Dendritic cell treated with granulocyte-macrophage colony-stimulating factor and Interleukin-4, amounts not matched to agents 40 ng/mL and 50 ng/mL, for 4 days (primary cell): ENCODE data around the gene NIF3L1.
A peak's percentile ranks its signal among the peaks of the same experiment; 100 is the strongest.
"Not testable (repeated sequence)": the region's sequence is repeated elsewhere in the genome, so short reads cannot be mapped to it uniquely, and the experiment has no call there.

ENCODE experiments used
- H3K27ac Mint-ChIP-seq: one replicate; pipeline ENCODE4 v1.8.0; 2022; ENCODE audit warnings: mild to moderate bottlenecking, mixed read lengths
- H3K27me3 Mint-ChIP-seq: one replicate; pipeline ENCODE4 v1.8.0; 2022; ENCODE audit warnings: mild to moderate bottlenecking, mixed read lengths
- H3K36me3 Mint-ChIP-seq: one replicate; pipeline ENCODE4 v1.8.0; 2022; ENCODE audit warnings: low read depth, mixed read lengths
- H3K4me1 Mint-ChIP-seq: one replicate; pipeline ENCODE4 v1.8.0; 2022; ENCODE audit warnings: low read depth, mixed read lengths
- H3K4me3 Mint-ChIP-seq: one replicate; pipeline ENCODE4 v1.8.0; 2022; ENCODE audit warnings: mild to moderate bottlenecking, moderate library complexity, mixed read lengths
- H3K9me3 Mint-ChIP-seq: one replicate; pipeline ENCODE4 v1.8.0; 2022; ENCODE audit warnings: mixed read lengths
- intact Hi-C: fragments of 100-400 bp; cut with micrococcal nuclease; formaldehyde crosslinking; loops from one replicate; pipeline ENCODE4 v1.15.0; 2022

NIF3L1 gene

DNA sequence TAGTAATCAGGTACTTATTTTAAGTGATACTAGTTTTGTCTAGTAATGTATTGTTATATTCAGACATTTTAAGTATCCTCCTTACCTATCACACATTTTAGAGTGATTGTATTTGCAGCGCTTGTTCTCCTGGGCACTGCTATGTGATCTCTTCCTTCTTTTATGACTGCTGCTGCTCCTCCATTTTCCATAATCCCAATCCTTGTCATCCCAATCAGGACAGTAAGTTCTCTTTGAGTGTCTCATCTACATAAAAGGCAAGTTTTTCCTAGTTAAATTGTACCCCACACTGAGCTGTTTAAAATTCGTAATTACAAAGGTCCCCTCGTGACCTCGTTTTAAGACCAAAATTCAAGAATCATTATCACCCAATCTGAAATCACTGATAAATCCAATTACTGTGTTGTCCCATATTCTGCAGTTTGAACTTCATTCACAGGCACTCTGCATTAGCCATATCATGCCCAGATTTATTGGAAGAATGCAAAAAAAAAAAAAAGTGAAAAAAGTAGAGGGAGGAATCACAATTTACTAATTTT, 27.5 kb upstream of the NIF3L1 start:
- no peaks in the 10 kb centered on the region for H3K9me3 Mint-ChIP-seq
- H3K36me3 Mint-ChIP-seq, result peaks cover 76% of the 10 kb centered on the region
- intact Hi-C loops, result no loop called here
- H3K27me3 Mint-ChIP-seq, result no peaks in the 10 kb centered on the region
- H3K4me3 Mint-ChIP-seq, result peak overlapping the region; percentile 100
- peaks cover 46% of the 10 kb centered on the region for H3K4me1 Mint-ChIP-seq
- peak overlapping the region; percentile 99 for H3K27ac Mint-ChIP-seq

DNA sequence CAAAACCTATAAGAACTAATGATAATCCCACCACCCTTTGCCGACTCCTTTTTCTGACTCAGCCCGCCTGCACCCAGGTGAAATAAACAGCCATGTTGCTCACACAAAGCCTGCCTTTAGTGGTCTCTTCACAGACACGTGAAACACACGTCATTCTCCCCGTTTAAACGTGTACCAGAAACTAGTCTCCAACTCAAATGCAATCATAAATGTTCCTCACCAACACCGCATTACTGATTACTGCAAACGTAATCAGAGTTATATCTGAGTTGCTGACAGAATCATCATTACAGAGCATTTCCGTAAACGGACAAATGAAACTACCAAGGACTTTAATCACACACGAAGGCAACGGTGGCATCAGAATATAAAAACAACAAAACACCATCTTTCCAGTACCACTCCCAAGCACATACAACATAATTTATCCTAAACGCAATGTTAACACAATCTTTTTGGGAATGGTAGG, 26.6 kb upstream of the NIF3L1 start:
- intact Hi-C loops, result no loop called here
- Mint-ChIP-seq H3K4me1 (peaks cover 54% of the 10 kb centered on the region), H3K27me3 (no peaks in the 10 kb centered on the region), H3K27ac (peak overlapping the region; percentile 99), H3K9me3 (no peaks in the 10 kb centered on the region), H3K4me3 (peak overlapping the region; percentile 100), H3K36me3 (peaks cover 67% of the 10 kb centered on the region)

DNA sequence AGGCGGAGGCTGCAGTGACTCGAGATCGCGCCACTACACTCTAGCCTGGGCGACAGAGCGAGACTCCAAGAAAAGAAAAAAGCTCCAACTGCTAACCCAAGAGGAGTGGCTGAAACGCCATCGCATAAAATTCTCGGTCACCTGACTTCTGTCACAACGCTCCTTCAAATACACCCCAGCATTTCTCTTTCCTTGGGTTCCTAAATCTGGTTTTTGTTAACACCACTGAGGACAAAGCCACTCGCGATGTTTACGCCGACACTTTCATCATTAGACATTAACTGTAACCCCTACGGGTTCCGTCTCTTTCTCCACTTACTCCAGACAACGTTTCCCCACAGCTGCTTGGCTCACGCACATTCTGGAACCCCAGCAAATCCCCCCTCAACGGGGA, 25.4 kb upstream of the NIF3L1 start:
- Mint-ChIP-seq H3K4me1 (peaks cover 51% of the 10 kb centered on the region), H3K27ac (peak overlapping the region; percentile 99), H3K9me3 (no peaks in the 10 kb centered on the region), H3K36me3 (peaks cover 55% of the 10 kb centered on the region), H3K27me3 (no peaks in the 10 kb centered on the region), H3K4me3 (peak overlapping the region; percentile 100)
- intact Hi-C loops, result loop anchor here (1.0 to 2.0 kb wide), 2 partner anchors 25 to 53 kb away; partner anchors contain the start of gene BZW1

DNA sequence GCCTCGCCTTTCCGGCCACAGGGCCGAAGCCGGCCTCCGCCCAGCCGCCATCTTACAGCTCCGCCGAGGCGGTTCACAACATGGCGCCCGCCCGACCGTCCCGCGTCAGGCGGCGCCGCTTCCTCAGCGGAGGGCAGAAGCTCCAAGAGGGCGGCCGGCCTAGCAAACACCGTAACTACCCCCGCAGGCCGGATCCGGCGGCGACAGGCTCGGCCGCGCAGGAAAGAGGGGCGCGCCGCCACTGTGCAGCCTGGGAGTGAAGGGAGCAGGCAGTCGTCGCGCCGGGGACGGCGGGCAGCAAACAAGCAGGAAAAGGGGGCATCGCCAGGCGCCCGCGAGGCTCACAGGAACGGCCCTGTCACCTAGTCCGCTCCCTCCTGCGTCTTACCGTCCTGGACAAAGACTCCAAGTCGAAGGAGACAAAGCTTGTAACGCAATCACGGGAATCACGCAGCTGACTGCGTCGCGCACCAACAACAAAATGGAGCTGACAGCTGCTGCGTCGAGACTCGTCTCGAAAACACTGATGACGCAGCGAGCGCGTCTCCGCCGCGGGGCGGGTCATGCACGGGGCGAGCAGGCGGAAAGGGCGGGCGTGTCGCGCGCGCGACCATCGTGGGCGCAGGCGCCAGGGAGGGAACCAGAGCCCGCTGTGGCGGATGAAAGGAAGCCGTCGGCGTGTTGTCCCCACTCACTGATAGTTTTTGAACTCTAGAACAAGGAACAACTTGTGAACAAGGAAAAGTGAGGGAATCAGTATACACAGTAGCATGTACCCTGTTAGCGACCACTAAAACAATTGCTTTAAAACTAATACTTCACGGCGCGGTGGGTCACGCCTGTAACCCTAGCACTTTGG, 24.8 kb upstream of the NIF3L1 start, which contains the start of gene CLK1:
TSS of gene CLK1 (minus strand) at position 483 of the 859 bp plus-strand sequence. CDS start 2,796 bp downstream, outside the sequence.
- peaks cover 51% of the 10 kb centered on the region for H3K4me1 Mint-ChIP-seq

GRCh38 chr2:200869014-200869413, 20.2 kb upstream of the NIF3L1 start:
- H3K27me3 Mint-ChIP-seq, result no peaks in the 10 kb centered on the region
- H3K27ac Mint-ChIP-seq, result peak overlapping the region; percentile 48
- peaks cover 38% of the 10 kb centered on the region for H3K4me1 Mint-ChIP-seq
- peaks cover 35% of the 10 kb centered on the region for H3K36me3 Mint-ChIP-seq
- no peak overlapping the region for H3K4me3 Mint-ChIP-seq
- H3K9me3 Mint-ChIP-seq, result no peaks in the 10 kb centered on the region
- intact Hi-C loops, result no loop called here

More for the DNA sequence above, 24.8 kb upstream of the NIF3L1 start, which contains the start of gene CLK1:
- H3K27ac Mint-ChIP-seq, result peak within 1 kb of the TSS; percentile 99
- no peaks in the 10 kb centered on the region for H3K9me3 Mint-ChIP-seq
- intact Hi-C loops, result loop anchor here (1.0 to 2.0 kb wide), 2 partner anchors 24 to 54 kb away; partner anchors contain the start of gene BZW1
- H3K27me3 Mint-ChIP-seq, result no peaks in the 10 kb centered on the region
- H3K4me3 Mint-ChIP-seq, result peak within 1 kb of the TSS; percentile 100
- peaks cover 48% of the 10 kb centered on the region for H3K36me3 Mint-ChIP-seq

GRCh38 chr2:200871151-200871550, 18.0 kb upstream of the NIF3L1 start:
- Mint-ChIP-seq H3K27ac (no peak overlapping the region), H3K4me3 (no peak overlapping the region), H3K9me3 (no peaks in the 10 kb centered on the region), H3K36me3 (peaks cover 51% of the 10 kb centered on the region), H3K4me1 (peaks cover 32% of the 10 kb centered on the region), H3K27me3 (no peaks in the 10 kb centered on the region)
- intact Hi-C loops, result no loop called here

- H3K4me3 Mint-ChIP-seq, result no peak overlapping the region
- H3K9me3 Mint-ChIP-seq, result no peaks in the 10 kb centered on the region
- peaks cover 22% of the 10 kb centered on the region for H3K4me1 Mint-ChIP-seq
- no peaks in the 10 kb centered on the region for H3K27me3 Mint-ChIP-seq
- no peak overlapping the region for H3K27ac Mint-ChIP-seq
- peaks cover 62% of the 10 kb centered on the region for H3K36me3 Mint-ChIP-seq
- intact Hi-C loops, result no loop called here
Observed at GRCh38 chr2:200873560-200873959, 15.6 kb upstream of the NIF3L1 start.

DNA sequence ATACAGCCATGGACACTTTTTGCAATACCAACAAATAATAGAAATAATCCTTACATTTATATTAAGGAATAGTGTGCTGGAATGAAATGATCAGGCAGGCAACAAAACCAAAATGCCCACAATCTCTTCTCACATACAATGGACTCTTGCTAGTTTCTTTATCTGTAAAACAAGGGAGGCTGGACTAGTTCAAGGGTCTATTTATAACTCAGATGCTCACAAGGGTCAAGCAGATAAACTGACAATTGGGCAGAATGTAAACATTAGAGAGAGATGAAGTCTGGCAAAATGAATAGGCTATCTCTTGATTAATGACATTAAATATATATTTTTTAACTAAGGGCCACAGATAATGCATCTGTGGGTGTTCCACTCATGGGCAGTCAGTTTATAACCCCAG, 11.7 kb upstream of the NIF3L1 start:
- peaks cover 87% of the 10 kb centered on the region for H3K36me3 Mint-ChIP-seq
- no peaks in the 10 kb centered on the region for H3K27me3 Mint-ChIP-seq

DNA sequence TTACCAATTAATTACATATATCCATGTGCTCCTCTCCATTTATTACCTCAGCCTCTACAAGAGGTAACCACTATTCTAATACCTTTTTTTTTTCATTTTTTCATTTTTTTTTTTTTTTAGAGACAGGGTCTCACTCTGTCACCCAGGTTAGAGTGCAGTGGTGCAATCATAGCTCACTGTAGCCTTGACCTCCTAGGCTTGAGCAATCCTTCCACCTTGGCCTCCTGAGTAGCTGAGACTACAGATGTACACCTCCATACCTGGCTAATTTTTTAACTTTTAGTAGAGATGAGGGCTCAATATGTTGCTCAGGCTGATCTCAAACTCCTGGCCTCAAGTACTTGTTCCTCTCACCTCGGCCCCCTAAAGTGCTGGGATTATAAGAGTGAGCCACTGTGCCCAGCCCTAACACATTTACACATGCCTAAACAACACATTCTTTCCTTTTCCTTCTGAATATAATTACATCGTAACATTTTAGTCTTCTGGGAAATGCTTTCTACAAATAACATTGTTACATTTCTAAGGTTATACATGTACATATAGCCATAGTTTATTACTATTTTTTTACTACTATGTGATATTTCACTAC, 10.8 kb upstream of the NIF3L1 start:
- H3K36me3 Mint-ChIP-seq, result peaks cover 87% of the 10 kb centered on the region
- H3K27ac Mint-ChIP-seq, result no peak overlapping the region
- H3K27me3 Mint-ChIP-seq, result no peaks in the 10 kb centered on the region
- H3K4me1 Mint-ChIP-seq, result peaks cover 13% of the 10 kb centered on the region
- no peak overlapping the region for H3K4me3 Mint-ChIP-seq
- H3K9me3 Mint-ChIP-seq, result no peaks in the 10 kb centered on the region
- intact Hi-C loops, result no loop called here

More for the DNA sequence above, 11.7 kb upstream of the NIF3L1 start:
- Mint-ChIP-seq H3K9me3 (no peaks in the 10 kb centered on the region), H3K4me3 (no peak overlapping the region), H3K4me1 (peaks cover 14% of the 10 kb centered on the region), H3K27ac (no peak overlapping the region)
- intact Hi-C loops, result no loop called here

DNA sequence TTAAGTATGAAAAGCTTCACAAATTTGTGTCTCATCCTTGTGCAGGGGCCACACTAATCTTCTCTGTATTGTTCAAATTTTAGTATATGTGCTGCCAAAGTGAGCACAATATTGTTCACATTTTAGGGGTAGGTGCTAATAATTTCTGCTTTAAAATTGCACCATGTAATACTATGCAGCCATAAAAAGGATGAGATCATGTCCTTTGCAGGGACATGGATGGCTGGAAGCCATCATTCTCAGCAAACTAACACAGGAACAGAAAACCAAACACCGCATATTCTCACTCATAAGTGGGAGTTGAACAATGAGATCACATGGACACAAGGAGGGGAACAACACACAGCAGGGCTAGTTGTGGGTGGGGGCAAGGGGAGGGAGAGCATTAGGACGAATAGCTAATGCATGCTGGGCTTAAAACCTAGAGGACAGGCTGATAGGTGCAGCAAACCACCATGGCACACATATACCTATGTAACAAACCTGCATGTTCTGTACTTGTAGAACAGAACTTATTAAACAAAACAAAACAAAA, 7.4 kb upstream of the NIF3L1 start:
- H3K4me3 Mint-ChIP-seq, H3K27me3 Mint-ChIP-seq, intact Hi-C loops, H3K9me3 Mint-ChIP-seq: not testable (repeated sequence)
- H3K36me3 Mint-ChIP-seq, result peaks cover 78% of the 10 kb centered on the region
- peaks cover 21% of the 10 kb centered on the region for H3K4me1 Mint-ChIP-seq
- H3K27ac Mint-ChIP-seq, result peak overlapping the region; percentile 48

- H3K27ac Mint-ChIP-seq, result no peak overlapping the region
- H3K36me3 Mint-ChIP-seq, result peaks cover 60% of the 10 kb centered on the region
- intact Hi-C loops, result no loop called here
- H3K27me3 Mint-ChIP-seq, result no peaks in the 10 kb centered on the region
- H3K4me3 Mint-ChIP-seq, result no peak overlapping the region
- H3K4me1 Mint-ChIP-seq, result peaks cover 9% of the 10 kb centered on the region
- H3K9me3 Mint-ChIP-seq, result no peaks in the 10 kb centered on the region
Observed at GRCh38 chr2:200899482-200899881, 10.3 kb downstream of the NIF3L1 start.

GRCh38 chr2:200901459-200902072, 12.4 kb downstream of the NIF3L1 start:
- Mint-ChIP-seq H3K4me1 (peaks cover 9% of the 10 kb centered on the region), H3K9me3 (no peaks in the 10 kb centered on the region), H3K27me3 (no peaks in the 10 kb centered on the region), H3K27ac (no peak overlapping the region), H3K36me3 (peaks cover 43% of the 10 kb centered on the region), H3K4me3 (no peak overlapping the region)
- intact Hi-C loops, result loop anchor here (1.0 to 5.0 kb wide), 3 partner anchors 170 to 331 kb away; partner anchors contain the start of gene HYCC2

DNA sequence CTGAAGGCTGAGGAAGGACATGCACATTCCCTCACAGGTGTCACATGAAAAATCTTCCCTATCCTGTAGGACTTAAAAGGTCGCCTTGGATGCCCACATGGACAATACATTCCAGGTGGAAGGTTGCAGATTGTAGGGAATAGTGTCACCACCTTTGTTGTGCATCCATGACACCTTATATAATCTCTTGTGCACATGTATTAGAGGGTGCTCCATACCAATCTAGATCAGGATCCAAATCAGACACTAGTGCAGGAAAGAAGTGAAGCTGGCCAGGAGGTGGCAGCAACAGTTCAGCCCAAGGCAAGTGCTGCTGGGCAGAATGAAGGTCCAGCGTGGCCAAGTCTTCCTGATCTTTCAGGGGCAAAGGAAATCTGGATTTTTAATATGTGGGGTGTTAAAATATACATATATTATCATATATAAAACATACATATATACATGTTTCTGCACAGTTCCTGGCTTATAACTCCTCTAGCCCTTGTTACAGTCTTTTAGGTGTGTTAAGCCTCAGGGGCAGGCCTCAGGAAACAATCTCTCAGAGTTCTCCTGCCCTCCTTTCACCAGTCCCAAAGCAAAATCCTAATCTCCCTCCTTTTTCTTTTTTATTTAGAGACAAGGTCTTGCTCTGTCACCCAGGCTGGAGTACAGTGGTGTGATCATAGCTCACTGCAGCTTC, 16.6 kb downstream of the NIF3L1 start:
- Mint-ChIP-seq H3K4me3 (no peak overlapping the region), H3K36me3 (peaks cover 45% of the 10 kb centered on the region), H3K4me1 (peaks cover 9% of the 10 kb centered on the region), H3K27ac (no peak overlapping the region), H3K9me3 (no peaks in the 10 kb centered on the region), H3K27me3 (no peaks in the 10 kb centered on the region)
- intact Hi-C loops, result no loop called here
